BE2C (cell line): ENCODE data around the gene PHLDB2.
A peak's percentile ranks its signal among the peaks of the same experiment; 100 is the strongest.

Experiments
- DNase-seq: peaks from one replicate; pipeline ENCODE4 v3.0.0-alpha.2; 2020
- H3K27me3 ChIP-seq: fragments of 250-450 bp; sonication (Bioruptor Pico); 2 replicates; pipeline ENCODE4 v1.5.1; 2020; ENCODE audit warnings: mild to moderate bottlenecking
- H3K36me3 ChIP-seq: fragments of 250-450 bp; sonication (Bioruptor Pico); 2 replicates; pipeline ENCODE4 v1.5.1; 2020; ENCODE audit warnings: mild to moderate bottlenecking
- H3K4me1 ChIP-seq: fragments of 250-450 bp; sonication (Bioruptor Pico); 2 replicates; pipeline ENCODE4 v1.5.1; 2020
- H3K4me3 ChIP-seq: 2 replicates; pipeline ENCODE4 v1.5.1; 2011; ENCODE audit warnings: low read depth, low read length
- H3K9me3 ChIP-seq: fragments of 250-450 bp; sonication (Bioruptor Pico); 2 replicates; pipeline ENCODE4 v1.5.1; 2020
- CTCF ChIP-seq: IDR thresholded peaks from 2 replicates; pipeline ENCODE4 v1.5.1; 2012; ENCODE audit warnings: mild to moderate bottlenecking, low read depth, low read length

Gene PHLDB2

GRCh38 chr3:111890051-111890580 is 31.1 kb downstream of the PHLDB2 start:
- Histone ChIP-seq H3K9me3 (no peaks in the 10 kb centered on the region), H3K36me3 (no peaks in the 10 kb centered on the region), H3K27me3 (peaks cover 1% of the 10 kb centered on the region; the same call in 1 of the 2 replicates), H3K4me1 (no peaks in the 10 kb centered on the region), H3K4me3 (no peak overlapping the region)
- TF ChIP-seq CTCF, result no peak
- DNase-seq, result no peak

- Histone ChIP-seq H3K27me3 (no peaks in the 10 kb centered on the region), H3K4me1 (no peaks in the 10 kb centered on the region), H3K9me3 (no peaks in the 10 kb centered on the region), H3K4me3 (no peak overlapping the region), H3K36me3 (no peaks in the 10 kb centered on the region)
- DNase-seq, result no peak
- TF ChIP-seq CTCF, result no peak
Observed at GRCh38 chr3:111892070-111892469, 33.0 kb downstream of the PHLDB2 start.

GRCh38 chr3:111895071-111895470 is 36.0 kb downstream of the PHLDB2 start:
- H3K9me3 ChIP-seq, result no peaks in the 10 kb centered on the region
- no peak for DNase-seq
- peak; percentile 17; the same call in 1 of the 2 replicates for TF ChIP-seq CTCF
- no peaks in the 10 kb centered on the region for H3K36me3 ChIP-seq
- H3K27me3 ChIP-seq, result no peaks in the 10 kb centered on the region
- no peak overlapping the region for H3K4me3 ChIP-seq
- H3K4me1 ChIP-seq, result no peaks in the 10 kb centered on the region

GRCh38 chr3:111899966-111900365 is 40.9 kb downstream of the PHLDB2 start:
- Histone ChIP-seq H3K27me3 (no peaks in the 10 kb centered on the region), H3K9me3 (no peaks in the 10 kb centered on the region), H3K4me1 (no peaks in the 10 kb centered on the region), H3K4me3 (no peak overlapping the region), H3K36me3 (no peaks in the 10 kb centered on the region)
- no peak for TF ChIP-seq CTCF
- no peak for DNase-seq

- no peak for DNase-seq
- no peak overlapping the region for H3K4me3 ChIP-seq
- H3K27me3 ChIP-seq, result no peaks in the 10 kb centered on the region
- no peaks in the 10 kb centered on the region for H3K4me1 ChIP-seq
- no peaks in the 10 kb centered on the region for H3K9me3 ChIP-seq
- no peaks in the 10 kb centered on the region for H3K36me3 ChIP-seq
- no peak for TF ChIP-seq CTCF
Observed at GRCh38 chr3:111901637-111902036, 42.6 kb downstream of the PHLDB2 start.

GRCh38 chr3:111902534-111902933 is 43.5 kb downstream of the PHLDB2 start:
- no peak for TF ChIP-seq CTCF
- Histone ChIP-seq H3K36me3 (no peaks in the 10 kb centered on the region), H3K27me3 (no peaks in the 10 kb centered on the region), H3K9me3 (no peaks in the 10 kb centered on the region), H3K4me3 (no peak overlapping the region), H3K4me1 (no peaks in the 10 kb centered on the region)
- no peak for DNase-seq
